ENCODE data around the gene PPP1R13B.
A peak's percentile ranks its signal among the peaks of the same experiment; 100 is the strongest.

The PPP1R13B gene

DNA sequence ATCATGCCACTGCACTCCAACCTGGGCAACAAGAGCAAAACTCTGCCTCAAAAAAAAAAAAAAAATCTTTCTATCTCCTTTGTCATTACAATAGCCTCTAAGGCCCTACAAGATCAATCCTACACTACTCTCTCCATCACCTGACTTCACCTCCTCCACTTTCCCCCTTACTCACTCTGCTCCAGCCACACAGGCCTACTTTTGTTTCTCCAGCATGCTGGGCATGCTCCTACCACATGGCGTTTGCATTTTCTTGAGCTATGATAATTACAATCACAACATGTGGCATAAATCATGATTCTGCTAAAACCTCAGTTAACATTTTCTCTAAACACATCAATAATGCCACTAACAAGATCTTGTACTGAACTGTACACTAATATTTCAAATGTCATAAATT is 7.8 kb downstream of the PPP1R13B start:
- no peaks in the 10 kb centered on the region for H3K36me3 ChIP-seq (ENCODE audit: control insufficient read depth in 5 of 5, insufficient read depth in 5 of 5, low read length in 5 of 5)
- peaks cover 0 to 7% (median 0%) of the 10 kb centered on the region in 5 donors for H3K4me1 ChIP-seq (ENCODE audit: control insufficient read depth in 5 of 5, insufficient read depth in 5 of 5, low read length in 5 of 5)
- H3K27ac ChIP-seq (ENCODE audit: low read depth, low read length): no peak overlapping the region

DNA sequence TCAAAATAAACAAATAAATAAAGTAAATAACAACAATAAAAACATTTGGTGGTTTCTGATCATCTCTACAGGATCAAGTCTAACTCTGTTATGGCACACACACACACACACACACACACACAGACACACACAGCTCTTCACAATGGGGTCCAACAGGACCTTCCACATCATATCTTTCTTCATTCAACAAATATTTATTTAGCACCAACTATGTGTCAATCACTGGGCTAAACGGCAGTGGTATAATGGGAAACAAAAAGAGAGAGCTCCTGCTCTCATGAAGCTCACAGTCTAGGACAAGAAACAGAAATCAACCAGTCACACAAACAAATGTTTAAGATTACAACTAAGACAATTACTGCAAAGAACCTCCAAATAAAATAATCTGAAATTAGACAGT is 9.3 kb downstream of the PPP1R13B start:
- Histone ChIP-seq H3K4me1 (ENCODE audit: control insufficient read depth in 5 of 5, insufficient read depth in 5 of 5, low read length in 5 of 5) (peaks cover 0 to 7% (median 0%) of the 10 kb centered on the region in 5 donors), H3K9me3 (ENCODE audit: control insufficient read depth in 5 of 5, low read length in 5 of 5) (no peaks in the 10 kb centered on the region), H3K4me3 (ENCODE audit: low read depth in 1 of 5, low read length in 5 of 5) (no peak overlapping the region), H3K27ac (ENCODE audit: low read depth, low read length) (no peak overlapping the region), H3K36me3 (ENCODE audit: control insufficient read depth in 5 of 5, insufficient read depth in 5 of 5, low read length in 5 of 5) (no peaks in the 10 kb centered on the region), H3K9ac (ENCODE audit: low read length in 5 of 5) (no peak overlapping the region), H3K27me3 (ENCODE audit: control insufficient read depth in 5 of 5, insufficient read depth in 4 of 5, low read length in 5 of 5) (no peaks in the 10 kb centered on the region)

More for the DNA sequence above, 7.8 kb downstream of the PPP1R13B start:
- Histone ChIP-seq H3K27me3 (ENCODE audit: control insufficient read depth in 5 of 5, insufficient read depth in 4 of 5, low read length in 5 of 5) (peaks cover 0 to 6% (median 0%) of the 10 kb centered on the region in 5 donors), H3K4me3 (ENCODE audit: low read depth in 1 of 5, low read length in 5 of 5) (no peak overlapping the region), H3K9me3 (ENCODE audit: control insufficient read depth in 5 of 5, low read length in 5 of 5) (no peaks in the 10 kb centered on the region), H3K9ac (ENCODE audit: low read length in 5 of 5) (no peak overlapping the region)

DNA sequence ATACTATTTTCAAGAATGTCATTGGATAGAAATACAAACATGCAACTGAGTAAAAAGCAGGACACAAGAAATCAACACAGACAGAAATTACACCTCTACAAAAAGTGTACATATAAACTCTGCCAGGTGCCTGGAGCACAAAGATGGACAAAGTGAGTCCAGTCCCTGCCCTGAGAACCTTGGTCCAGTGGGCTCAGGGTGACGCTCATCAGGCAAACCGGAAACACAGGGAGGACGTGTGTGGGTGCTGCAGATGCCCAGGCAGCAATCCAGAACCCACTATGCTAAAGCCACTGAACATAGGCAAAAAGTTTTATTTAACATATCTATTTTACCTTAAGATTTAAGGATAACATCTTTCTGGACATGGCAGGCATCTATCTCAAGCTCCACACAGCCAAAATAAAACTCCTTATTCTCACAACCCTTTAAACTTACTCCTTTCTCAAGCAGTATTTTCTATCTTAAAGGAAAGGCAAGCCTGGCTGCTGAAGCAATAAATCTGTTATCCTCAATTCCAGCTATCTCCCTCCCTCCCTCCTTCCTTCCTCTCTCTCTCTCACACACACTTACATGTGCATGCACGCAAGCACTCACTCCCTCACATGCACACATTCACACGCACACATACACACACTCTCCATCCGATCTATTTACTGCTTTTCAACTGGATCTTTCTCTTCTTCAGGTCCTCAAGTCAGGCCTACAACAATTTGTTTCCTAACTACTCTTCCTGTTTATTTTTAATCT is 10.2 kb downstream of the PPP1R13B start:
- H3K27ac ChIP-seq (ENCODE audit: low read depth, low read length): no peak overlapping the region
- H3K36me3 ChIP-seq (ENCODE audit: control insufficient read depth in 5 of 5, insufficient read depth in 5 of 5, low read length in 5 of 5): no peaks in the 10 kb centered on the region
- H3K27me3 ChIP-seq (ENCODE audit: control insufficient read depth in 5 of 5, insufficient read depth in 4 of 5, low read length in 5 of 5): no peaks in the 10 kb centered on the region
- no peaks in the 10 kb centered on the region for H3K9me3 ChIP-seq (ENCODE audit: control insufficient read depth in 5 of 5, low read length in 5 of 5)
- H3K9ac ChIP-seq (ENCODE audit: low read length in 5 of 5): no peak overlapping the region
- H3K4me1 ChIP-seq (ENCODE audit: control insufficient read depth in 5 of 5, insufficient read depth in 5 of 5, low read length in 5 of 5): peaks cover 0 to 7% (median 0%) of the 10 kb centered on the region in 5 donors
- no peak overlapping the region for H3K4me3 ChIP-seq (ENCODE audit: low read depth in 1 of 5, low read length in 5 of 5)

DNA sequence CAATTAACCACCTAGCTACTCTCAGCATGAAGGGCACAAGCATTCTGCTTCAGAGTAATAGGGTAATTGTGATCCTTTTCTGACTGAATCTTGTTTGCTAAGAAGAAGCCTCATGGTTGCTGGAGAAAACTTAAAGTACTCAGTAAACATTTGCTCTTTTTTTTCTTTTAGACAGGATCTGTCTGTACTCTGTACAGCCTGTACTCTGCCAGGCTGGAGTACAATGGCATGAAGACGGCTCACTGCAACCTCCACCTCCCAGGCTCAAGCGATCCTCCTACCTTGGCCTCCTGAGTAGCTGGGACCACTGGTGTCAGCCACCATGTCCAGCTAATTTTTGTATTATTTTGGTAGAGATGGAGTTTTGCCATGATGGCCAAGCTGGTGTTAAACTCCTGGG is 12.4 kb downstream of the PPP1R13B start:
- Histone ChIP-seq H3K4me3 (ENCODE audit: low read depth in 1 of 5, low read length in 5 of 5) (no peak overlapping the region), H3K36me3 (ENCODE audit: control insufficient read depth in 5 of 5, insufficient read depth in 5 of 5, low read length in 5 of 5) (no peaks in the 10 kb centered on the region), H3K4me1 (ENCODE audit: control insufficient read depth in 5 of 5, insufficient read depth in 5 of 5, low read length in 5 of 5) (peaks cover 0 to 7% (median 0%) of the 10 kb centered on the region in 5 donors), H3K9ac (ENCODE audit: low read length in 5 of 5) (no peak overlapping the region), H3K9me3 (ENCODE audit: control insufficient read depth in 5 of 5, low read length in 5 of 5) (no peaks in the 10 kb centered on the region), H3K27ac (ENCODE audit: low read depth, low read length) (no peak overlapping the region), H3K27me3 (ENCODE audit: control insufficient read depth in 5 of 5, insufficient read depth in 4 of 5, low read length in 5 of 5) (no peaks in the 10 kb centered on the region)

DNA sequence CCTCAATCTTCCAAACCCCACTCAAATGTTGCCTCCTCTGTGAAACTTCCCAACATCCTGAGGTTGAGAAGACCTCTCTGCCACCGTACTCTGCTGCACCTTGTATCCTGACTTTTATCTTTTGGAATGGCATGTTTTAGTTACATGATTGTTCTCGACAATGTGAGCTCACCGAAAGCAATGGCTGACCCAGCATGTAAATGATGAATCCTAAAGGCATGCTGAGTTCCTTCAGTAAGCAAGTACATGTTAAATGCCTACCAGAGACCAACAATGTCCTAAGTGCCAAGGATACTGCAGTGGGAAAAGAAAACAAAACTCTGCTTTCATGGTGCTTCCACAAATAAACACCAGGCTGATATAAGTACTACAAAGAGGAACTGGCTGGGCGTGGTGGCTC is 13.7 kb downstream of the PPP1R13B start:
- Histone ChIP-seq H3K36me3 (ENCODE audit: control insufficient read depth in 5 of 5, insufficient read depth in 5 of 5, low read length in 5 of 5) (no peaks in the 10 kb centered on the region), H3K9ac (ENCODE audit: low read length in 5 of 5) (no peak overlapping the region), H3K27ac (ENCODE audit: low read depth, low read length) (no peak overlapping the region), H3K4me3 (ENCODE audit: low read depth in 1 of 5, low read length in 5 of 5) (no peak overlapping the region), H3K9me3 (ENCODE audit: control insufficient read depth in 5 of 5, low read length in 5 of 5) (no peaks in the 10 kb centered on the region), H3K27me3 (ENCODE audit: control insufficient read depth in 5 of 5, insufficient read depth in 4 of 5, low read length in 5 of 5) (no peaks in the 10 kb centered on the region), H3K4me1 (ENCODE audit: control insufficient read depth in 5 of 5, insufficient read depth in 5 of 5, low read length in 5 of 5) (peaks cover 0 to 8% (median under 1%) of the 10 kb centered on the region in 5 donors)

DNA sequence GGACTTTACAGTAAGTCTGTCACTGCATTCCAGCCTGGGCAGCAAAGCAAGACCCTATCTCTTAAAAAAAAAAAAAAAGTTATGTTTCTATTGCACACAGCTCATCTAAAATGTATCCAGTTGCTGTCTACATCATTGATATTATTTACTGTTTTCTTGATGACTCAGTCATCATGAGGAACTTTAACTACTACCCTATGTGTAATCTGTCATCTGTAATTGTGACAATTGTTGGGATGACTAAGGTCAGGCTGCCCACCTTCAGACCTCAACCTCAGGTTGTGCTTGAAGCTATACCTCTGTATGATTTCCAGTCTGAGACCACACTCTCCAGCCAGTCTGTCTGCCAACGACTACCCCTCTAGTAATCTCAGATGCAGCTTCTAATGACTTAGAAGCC is 15.3 kb downstream of the PPP1R13B start:
- no peak overlapping the region for H3K9ac ChIP-seq (ENCODE audit: low read length in 5 of 5)
- H3K4me1 ChIP-seq (ENCODE audit: control insufficient read depth in 5 of 5, insufficient read depth in 5 of 5, low read length in 5 of 5): peaks cover 2 to 8% (median 6%) of the 10 kb centered on the region in 5 donors
- no peaks in the 10 kb centered on the region for H3K36me3 ChIP-seq (ENCODE audit: control insufficient read depth in 5 of 5, insufficient read depth in 5 of 5, low read length in 5 of 5)
- no peak overlapping the region for H3K27ac ChIP-seq (ENCODE audit: low read depth, low read length)
- H3K9me3 ChIP-seq (ENCODE audit: control insufficient read depth in 5 of 5, low read length in 5 of 5): no peaks in the 10 kb centered on the region
- no peaks in the 10 kb centered on the region for H3K27me3 ChIP-seq (ENCODE audit: control insufficient read depth in 5 of 5, insufficient read depth in 4 of 5, low read length in 5 of 5)
- H3K4me3 ChIP-seq (ENCODE audit: low read depth in 1 of 5, low read length in 5 of 5): no peak overlapping the region

DNA sequence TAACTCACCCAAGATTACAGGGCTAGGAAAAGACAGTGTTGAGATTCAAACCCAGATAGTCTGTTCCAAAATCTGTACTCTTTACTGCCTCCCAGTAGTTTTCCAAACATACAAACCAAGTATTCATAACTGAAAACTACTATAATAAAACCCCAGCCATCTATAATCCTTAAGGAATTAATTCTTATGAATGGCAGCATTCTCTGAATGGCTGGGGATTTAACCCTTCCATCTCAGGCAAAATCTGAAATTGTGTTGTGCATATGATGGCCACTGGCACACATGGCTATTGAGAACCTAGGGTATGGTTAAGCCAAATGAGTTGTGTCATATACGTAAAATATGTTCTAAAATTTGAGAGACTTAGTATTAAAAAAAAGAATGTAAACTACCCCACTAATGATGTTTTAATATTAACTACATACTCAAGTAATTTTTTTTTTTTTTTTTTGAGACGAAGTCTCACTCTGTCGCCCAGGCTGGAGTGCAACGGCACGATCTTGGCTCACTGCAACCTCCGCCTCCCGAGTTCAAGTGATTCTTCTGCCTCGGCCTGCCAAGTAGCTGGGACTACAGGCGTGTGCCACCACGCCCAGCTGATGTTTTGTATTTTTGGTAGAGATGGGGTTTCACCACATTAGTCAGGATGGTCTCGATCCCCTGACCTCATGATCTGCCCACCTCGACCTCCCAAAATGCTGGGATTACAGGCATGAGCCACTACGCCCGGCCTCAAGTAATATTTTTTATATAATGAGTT is 16.7 kb downstream of the PPP1R13B start:
- no peak overlapping the region for H3K4me3 ChIP-seq (ENCODE audit: low read depth in 1 of 5, low read length in 5 of 5)
- no peak overlapping the region for H3K27ac ChIP-seq (ENCODE audit: low read depth, low read length)
- no peaks in the 10 kb centered on the region for H3K36me3 ChIP-seq (ENCODE audit: control insufficient read depth in 5 of 5, insufficient read depth in 5 of 5, low read length in 5 of 5)
- no peaks in the 10 kb centered on the region for H3K27me3 ChIP-seq (ENCODE audit: control insufficient read depth in 5 of 5, insufficient read depth in 4 of 5, low read length in 5 of 5)
- no peak overlapping the region for H3K9ac ChIP-seq (ENCODE audit: low read length in 5 of 5)
- H3K4me1 ChIP-seq (ENCODE audit: control insufficient read depth in 5 of 5, insufficient read depth in 5 of 5, low read length in 5 of 5): peaks cover 2 to 8% (median 5%) of the 10 kb centered on the region in 5 donors
- H3K9me3 ChIP-seq (ENCODE audit: control insufficient read depth in 5 of 5, low read length in 5 of 5): no peaks in the 10 kb centered on the region

DNA sequence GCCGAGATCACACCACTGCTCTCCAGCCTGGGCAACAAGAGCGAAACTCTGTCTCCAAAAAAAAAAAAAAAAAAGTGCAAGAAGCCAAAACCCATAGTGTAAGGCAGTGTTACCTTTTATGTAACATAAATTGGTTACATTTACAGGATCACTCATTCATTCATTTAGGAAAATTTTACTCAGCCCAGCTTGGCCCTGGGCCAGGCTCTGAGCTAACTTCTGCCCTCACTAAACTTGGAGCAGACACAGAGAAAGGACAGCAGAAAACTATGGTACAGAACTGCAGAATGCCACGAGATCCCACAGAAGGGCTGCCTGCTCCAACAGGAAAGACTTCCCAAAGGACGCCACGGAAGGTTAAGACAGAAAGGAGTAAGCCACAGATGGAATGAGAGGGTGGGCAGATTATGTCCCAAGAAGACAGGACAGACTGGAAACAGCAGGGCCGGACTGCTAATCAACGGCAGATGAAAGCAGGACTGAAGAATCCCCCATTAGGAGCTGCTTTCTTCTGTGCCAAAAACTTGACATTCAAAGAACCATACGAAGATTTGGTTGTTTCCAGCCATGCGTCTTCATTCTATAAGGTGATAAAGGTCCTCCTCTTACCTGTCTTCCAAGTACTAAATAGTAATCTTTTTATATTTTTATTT is 18.9 kb downstream of the PPP1R13B start:
- H3K27me3 ChIP-seq (ENCODE audit: control insufficient read depth in 5 of 5, insufficient read depth in 4 of 5, low read length in 5 of 5): no peaks in the 10 kb centered on the region
- peaks cover 2 to 8% (median 5%) of the 10 kb centered on the region in 5 donors for H3K4me1 ChIP-seq (ENCODE audit: control insufficient read depth in 5 of 5, insufficient read depth in 5 of 5, low read length in 5 of 5)
- H3K9me3 ChIP-seq (ENCODE audit: control insufficient read depth in 5 of 5, low read length in 5 of 5): no peaks in the 10 kb centered on the region
- peak overlapping the region in 1 of 5 donors; percentile 13 for H3K4me3 ChIP-seq (ENCODE audit: low read depth in 1 of 5, low read length in 5 of 5)
- no peak overlapping the region for H3K9ac ChIP-seq (ENCODE audit: low read length in 5 of 5)
- no peaks in the 10 kb centered on the region for H3K36me3 ChIP-seq (ENCODE audit: control insufficient read depth in 5 of 5, insufficient read depth in 5 of 5, low read length in 5 of 5)
- H3K27ac ChIP-seq (ENCODE audit: low read depth, low read length): no peak overlapping the region

DNA sequence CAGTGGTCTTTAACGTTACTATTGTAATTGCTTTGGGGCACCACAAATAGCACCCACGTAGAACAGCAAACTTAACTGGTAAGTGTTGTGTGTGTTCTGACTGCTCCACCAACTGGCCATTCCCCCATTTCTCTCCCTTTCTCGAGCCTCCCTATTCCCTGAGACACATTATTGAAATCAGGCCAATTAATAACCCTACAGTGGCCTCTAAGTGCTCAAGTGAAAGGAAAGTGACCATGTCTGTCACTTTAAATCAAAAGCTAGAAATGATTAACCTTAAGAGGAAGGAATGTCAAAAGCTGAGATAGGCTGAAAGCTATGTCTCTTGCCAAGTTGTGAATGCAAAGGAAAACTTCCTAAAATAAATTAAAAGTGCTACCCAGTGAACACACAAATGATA is 22.3 kb downstream of the PPP1R13B start:
- Histone ChIP-seq H3K4me1 (ENCODE audit: control insufficient read depth in 5 of 5, insufficient read depth in 5 of 5, low read length in 5 of 5) (peaks cover 2 to 18% (median 10%) of the 10 kb centered on the region in 5 donors), H3K4me3 (ENCODE audit: low read depth in 1 of 5, low read length in 5 of 5) (no peak overlapping the region), H3K27ac (ENCODE audit: low read depth, low read length) (no peak overlapping the region), H3K36me3 (ENCODE audit: control insufficient read depth in 5 of 5, insufficient read depth in 5 of 5, low read length in 5 of 5) (no peaks in the 10 kb centered on the region), H3K27me3 (ENCODE audit: control insufficient read depth in 5 of 5, insufficient read depth in 4 of 5, low read length in 5 of 5) (no peaks in the 10 kb centered on the region), H3K9me3 (ENCODE audit: control insufficient read depth in 5 of 5, low read length in 5 of 5) (no peaks in the 10 kb centered on the region), H3K9ac (ENCODE audit: low read length in 5 of 5) (no peak overlapping the region)

DNA sequence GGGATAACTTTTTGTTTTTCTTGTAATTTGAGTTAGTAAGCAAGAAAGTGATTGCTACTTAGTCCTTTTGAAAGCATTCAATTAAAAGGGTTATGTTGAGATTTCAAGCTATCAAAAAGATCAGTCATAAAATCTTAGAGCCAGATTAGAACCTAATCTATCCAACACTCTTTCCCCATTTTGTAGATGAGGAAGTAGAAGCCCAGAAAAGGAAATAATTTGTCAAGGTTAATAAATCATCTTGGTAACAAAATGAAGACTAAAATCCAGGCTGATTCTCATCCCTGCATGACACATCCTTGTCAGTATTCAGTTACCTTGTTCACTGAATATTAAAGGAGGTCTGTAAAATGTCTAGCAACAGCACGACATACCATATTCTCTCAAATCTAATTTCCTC is 26.5 kb downstream of the PPP1R13B start:
- no peaks in the 10 kb centered on the region for H3K9me3 ChIP-seq (ENCODE audit: control insufficient read depth in 5 of 5, low read length in 5 of 5)
- H3K9ac ChIP-seq (ENCODE audit: low read length in 5 of 5): no peak overlapping the region
- H3K36me3 ChIP-seq (ENCODE audit: control insufficient read depth in 5 of 5, insufficient read depth in 5 of 5, low read length in 5 of 5): no peaks in the 10 kb centered on the region
- no peak overlapping the region for H3K4me3 ChIP-seq (ENCODE audit: low read depth in 1 of 5, low read length in 5 of 5)
- no peaks in the 10 kb centered on the region for H3K27me3 ChIP-seq (ENCODE audit: control insufficient read depth in 5 of 5, insufficient read depth in 4 of 5, low read length in 5 of 5)
- H3K4me1 ChIP-seq (ENCODE audit: control insufficient read depth in 5 of 5, insufficient read depth in 5 of 5, low read length in 5 of 5): peaks cover 5 to 24% (median 12%) of the 10 kb centered on the region in 5 donors
- no peak overlapping the region for H3K27ac ChIP-seq (ENCODE audit: low read depth, low read length)
